GM12878 (cell line): Measurements from ENCODE around the gene PLIN3. TPM values are rescaled to one million over a fixed set of nuclear protein-coding genes. Genes with fewer than 3 reads are reported as not detected.

Experiments
- BACH1 ChIP-seq: fragments of 450-650 bp; IDR thresholded peaks from 2 replicates; pipeline ENCODE4 v1.6.1; 2017; ENCODE audit warnings: mild to moderate bottlenecking, borderline replicate concordance
- BCL11A ChIP-seq: IDR thresholded peaks from 2 replicates; pipeline ENCODE4 v1.6.1; 2011; ENCODE audit warnings: low read depth, low read length
- EED ChIP-seq: sonication (generic); IDR thresholded peaks from 2 replicates; pipeline ENCODE4 v1.6.1; 2016; ENCODE audit warnings: antibody characterized with exemption, low read depth
- FOXK2 ChIP-seq: fragments of 450-650 bp; IDR thresholded peaks from 2 replicates; pipeline ENCODE4 v1.6.1; 2017; ENCODE audit warnings: mild to moderate bottlenecking, moderate library complexity
- HCFC1 ChIP-seq: fragments of 150-350 bp; IDR thresholded peaks from 2 replicates; pipeline ENCODE4 v1.6.1; 2014; ENCODE audit warnings: low read length
- IKZF1 ChIP-seq: fragments of 450-650 bp; conservative IDR thresholded peaks from 2 replicates; pipeline ENCODE4 v1.6.1; 2017; ENCODE audit warnings: antibody characterized with exemption, mild to moderate bottlenecking
- IRF4 ChIP-seq: IDR thresholded peaks from 2 replicates; pipeline ENCODE4 v1.6.1; 2011; ENCODE audit warnings: low read depth, low read length
- MEF2B ChIP-seq: fragments of 450-650 bp; IDR thresholded peaks from 2 replicates; pipeline ENCODE4 v1.6.1; 2018; ENCODE audit warnings: mild to moderate bottlenecking, moderate library complexity; ENCODE audit not compliant: partially characterized antibody, poor library complexity, severe bottlenecking
- NFYA ChIP-seq: IDR thresholded peaks from 2 replicates; pipeline ENCODE4 v1.6.1; 2011; ENCODE audit warnings: low read depth, mild to moderate bottlenecking, low read length, improper control_type of control experiment, borderline replicate concordance
- RFX5 ChIP-seq: IDR thresholded peaks from 2 replicates; pipeline ENCODE4 v1.6.1; 2011; ENCODE audit warnings: low read depth, low read length, improper control_type of control experiment
- RUNX3 ChIP-seq: IDR thresholded peaks from 2 replicates; pipeline ENCODE4 v1.6.1; 2012; ENCODE audit warnings: low read length, inconsistent platforms
- SUPT20H ChIP-seq: IDR thresholded peaks from 2 replicates; pipeline ENCODE4 v1.6.1; 2011; ENCODE audit warnings: low read depth, mild to moderate bottlenecking, low read length, moderate library complexity, borderline replicate concordance; ENCODE audit not compliant: control insufficient read depth
- TAF1 ChIP-seq: IDR thresholded peaks from 2 replicates; pipeline ENCODE4 v1.6.1; 2011; ENCODE audit warnings: mild to moderate bottlenecking, low read depth, low read length, borderline replicate concordance
- YY1 ChIP-seq: IDR thresholded peaks from 2 replicates; pipeline ENCODE4 v1.6.1; 2011; ENCODE audit warnings: low read depth, mild to moderate bottlenecking, low read length
- polyA plus RNA-seq, 11 experiments: library from polyadenylated mRNA; depleted of rRNA in 4 of 11; unstranded in 6 of 11; stranded (reverse) in 5 of 11; fragments of >200 nt; fragmentation: Nextera tagmentation in 4 of 11; fragmentation: Illumina TruSeq in 1 of 11; extraction: Ambion mirVana in 4 of 11; extraction: Trizol in 1 of 11; gene quantifications; 1 replicate in 1 of 11; 2 replicates in 10 of 11; pipeline versions ENCODE4 v1.2.1 to v1.2.3, GENCODE V29; 2011 to 2016; ENCODE audit warnings: inconsistent platforms in 2 of 11, missing spikeins in 2 of 11, low read depth in 1 of 11
- total RNA-seq, 4 experiments: library from RNA; depleted of rRNA in 3 of 4; stranded (reverse); fragments of >200 nt in 3 of 4; fragmentation: Illumina TruSeq in 1 of 4; extraction: Trizol in 1 of 4; gene quantifications; 2 replicates each; pipeline versions ENCODE4 v1.2.1 to v1.2.3, GENCODE V29; 2013 to 2021
- TF ChIP-seq, protein P1 (sequence below): fragments of 450-650 bp; IDR thresholded peaks from 2 replicates; pipeline ENCODE4 v1.6.1; 2017; ENCODE audit warnings: mild to moderate bottlenecking, moderate library complexity
- TF ChIP-seq, protein P2 (sequence below): IDR thresholded peaks from 2 replicates; pipeline ENCODE4 v1.6.1; 2011; ENCODE audit warnings: low read depth, low read length, improper control_type of control experiment, borderline replicate concordance
- TF ChIP-seq, protein P3 (sequence below): fragments of 450-650 bp; IDR thresholded peaks from 2 replicates; pipeline ENCODE4 v1.6.1; 2017; ENCODE audit warnings: low read depth, mild to moderate bottlenecking, moderate library complexity
- TF ChIP-seq, protein P4 (sequence below): fragments of 450-650 bp; IDR thresholded peaks from 2 replicates; pipeline ENCODE4 v1.6.1; 2016; ENCODE audit warnings: mild to moderate bottlenecking
- TF ChIP-seq, protein P5 (sequence below): fragments of 450-650 bp; IDR thresholded peaks from 2 replicates; pipeline ENCODE4 v1.6.1; 2016; ENCODE audit warnings: mild to moderate bottlenecking

Gene PLIN3
- total and polyA plus RNA-seq, 10 of the 15 experiments (the other 5 are each of a cell fraction or from before 2014, with no cell fraction given), result 7.7 to 71.4 (median 66.8) TPM

DNA sequence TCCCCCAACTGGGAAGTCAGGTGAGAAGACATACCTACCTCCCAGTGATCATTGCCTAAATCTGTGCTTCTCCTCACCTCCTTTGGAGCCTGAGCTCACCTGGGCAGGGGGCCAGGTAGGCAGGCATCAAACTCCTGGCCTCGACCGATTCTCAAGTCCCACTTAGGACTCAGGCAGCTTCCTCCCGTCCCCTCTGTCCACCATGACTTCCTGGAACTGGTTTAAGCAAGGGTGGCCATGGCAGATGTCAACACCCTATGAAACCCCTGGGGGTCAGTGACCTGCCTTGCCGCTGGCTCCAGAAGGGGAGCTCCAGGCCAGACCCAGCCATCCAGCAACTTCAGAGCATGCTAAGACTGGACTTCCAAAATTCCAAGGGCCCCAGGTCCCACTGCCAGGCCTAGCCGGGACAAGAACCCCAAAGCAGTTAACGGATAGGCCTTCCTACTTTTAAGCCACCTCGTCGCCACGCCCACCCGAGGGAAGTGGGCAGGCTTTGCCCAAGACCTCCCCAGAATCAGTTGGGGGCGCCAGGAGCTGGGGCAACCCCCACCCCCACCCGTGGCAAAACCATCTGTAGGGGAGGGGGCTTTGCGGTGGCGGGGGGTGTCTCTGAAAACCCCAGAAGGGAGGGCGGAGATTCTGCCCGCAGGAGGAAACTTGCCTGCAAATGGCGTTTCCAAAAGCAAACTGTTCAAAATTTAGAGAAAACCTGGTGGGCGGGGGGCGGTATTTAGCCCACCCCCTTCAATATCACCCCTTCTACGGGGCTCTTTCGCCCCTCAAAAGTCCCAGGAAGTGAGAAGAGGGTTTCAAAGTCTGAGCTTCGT lies 657 bp downstream of the PLIN3 start (continued):
- TF ChIP-seq, protein P1, sequence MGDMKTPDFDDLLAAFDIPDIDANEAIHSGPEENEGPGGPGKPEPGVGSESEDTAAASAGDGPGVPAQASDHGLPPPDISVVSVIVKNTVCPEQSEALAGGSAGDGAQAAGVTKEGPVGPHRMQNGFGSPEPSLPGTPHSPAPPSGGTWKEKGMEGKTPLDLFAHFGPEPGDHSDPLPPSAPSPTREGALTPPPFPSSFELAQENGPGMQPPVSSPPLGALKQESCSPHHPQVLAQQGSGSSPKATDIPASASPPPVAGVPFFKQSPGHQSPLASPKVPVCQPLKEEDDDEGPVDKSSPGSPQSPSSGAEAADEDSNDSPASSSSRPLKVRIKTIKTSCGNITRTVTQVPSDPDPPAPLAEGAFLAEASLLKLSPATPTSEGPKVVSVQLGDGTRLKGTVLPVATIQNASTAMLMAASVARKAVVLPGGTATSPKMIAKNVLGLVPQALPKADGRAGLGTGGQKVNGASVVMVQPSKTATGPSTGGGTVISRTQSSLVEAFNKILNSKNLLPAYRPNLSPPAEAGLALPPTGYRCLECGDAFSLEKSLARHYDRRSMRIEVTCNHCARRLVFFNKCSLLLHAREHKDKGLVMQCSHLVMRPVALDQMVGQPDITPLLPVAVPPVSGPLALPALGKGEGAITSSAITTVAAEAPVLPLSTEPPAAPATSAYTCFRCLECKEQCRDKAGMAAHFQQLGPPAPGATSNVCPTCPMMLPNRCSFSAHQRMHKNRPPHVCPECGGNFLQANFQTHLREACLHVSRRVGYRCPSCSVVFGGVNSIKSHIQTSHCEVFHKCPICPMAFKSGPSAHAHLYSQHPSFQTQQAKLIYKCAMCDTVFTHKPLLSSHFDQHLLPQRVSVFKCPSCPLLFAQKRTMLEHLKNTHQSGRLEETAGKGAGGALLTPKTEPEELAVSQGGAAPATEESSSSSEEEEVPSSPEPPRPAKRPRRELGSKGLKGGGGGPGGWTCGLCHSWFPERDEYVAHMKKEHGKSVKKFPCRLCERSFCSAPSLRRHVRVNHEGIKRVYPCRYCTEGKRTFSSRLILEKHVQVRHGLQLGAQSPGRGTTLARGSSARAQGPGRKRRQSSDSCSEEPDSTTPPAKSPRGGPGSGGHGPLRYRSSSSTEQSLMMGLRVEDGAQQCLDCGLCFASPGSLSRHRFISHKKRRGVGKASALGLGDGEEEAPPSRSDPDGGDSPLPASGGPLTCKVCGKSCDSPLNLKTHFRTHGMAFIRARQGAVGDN, result 0 out of 2 replicates have a peak, but pooled peaks have one; percentile 32
- TF ChIP-seq, protein P2, sequence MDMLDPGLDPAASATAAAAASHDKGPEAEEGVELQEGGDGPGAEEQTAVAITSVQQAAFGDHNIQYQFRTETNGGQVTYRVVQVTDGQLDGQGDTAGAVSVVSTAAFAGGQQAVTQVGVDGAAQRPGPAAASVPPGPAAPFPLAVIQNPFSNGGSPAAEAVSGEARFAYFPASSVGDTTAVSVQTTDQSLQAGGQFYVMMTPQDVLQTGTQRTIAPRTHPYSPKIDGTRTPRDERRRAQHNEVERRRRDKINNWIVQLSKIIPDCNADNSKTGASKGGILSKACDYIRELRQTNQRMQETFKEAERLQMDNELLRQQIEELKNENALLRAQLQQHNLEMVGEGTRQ, result no peak
- TF ChIP-seq IKZF1, result peak; percentile 33; the same call in 1 of the 2 replicates
- no peak for TF ChIP-seq BACH1
- TF ChIP-seq, protein P3, sequence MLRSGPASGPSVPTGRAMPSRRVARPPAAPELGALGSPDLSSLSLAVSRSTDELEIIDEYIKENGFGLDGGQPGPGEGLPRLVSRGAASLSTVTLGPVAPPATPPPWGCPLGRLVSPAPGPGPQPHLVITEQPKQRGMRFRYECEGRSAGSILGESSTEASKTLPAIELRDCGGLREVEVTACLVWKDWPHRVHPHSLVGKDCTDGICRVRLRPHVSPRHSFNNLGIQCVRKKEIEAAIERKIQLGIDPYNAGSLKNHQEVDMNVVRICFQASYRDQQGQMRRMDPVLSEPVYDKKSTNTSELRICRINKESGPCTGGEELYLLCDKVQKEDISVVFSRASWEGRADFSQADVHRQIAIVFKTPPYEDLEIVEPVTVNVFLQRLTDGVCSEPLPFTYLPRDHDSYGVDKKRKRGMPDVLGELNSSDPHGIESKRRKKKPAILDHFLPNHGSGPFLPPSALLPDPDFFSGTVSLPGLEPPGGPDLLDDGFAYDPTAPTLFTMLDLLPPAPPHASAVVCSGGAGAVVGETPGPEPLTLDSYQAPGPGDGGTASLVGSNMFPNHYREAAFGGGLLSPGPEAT, result no peak
- TF ChIP-seq NFYA, result no peak
- no peak for TF ChIP-seq BCL11A
- TF ChIP-seq YY1, result 0 out of 2 replicates have a peak, but pooled peaks have one; percentile 26
- TF ChIP-seq, protein P4, sequence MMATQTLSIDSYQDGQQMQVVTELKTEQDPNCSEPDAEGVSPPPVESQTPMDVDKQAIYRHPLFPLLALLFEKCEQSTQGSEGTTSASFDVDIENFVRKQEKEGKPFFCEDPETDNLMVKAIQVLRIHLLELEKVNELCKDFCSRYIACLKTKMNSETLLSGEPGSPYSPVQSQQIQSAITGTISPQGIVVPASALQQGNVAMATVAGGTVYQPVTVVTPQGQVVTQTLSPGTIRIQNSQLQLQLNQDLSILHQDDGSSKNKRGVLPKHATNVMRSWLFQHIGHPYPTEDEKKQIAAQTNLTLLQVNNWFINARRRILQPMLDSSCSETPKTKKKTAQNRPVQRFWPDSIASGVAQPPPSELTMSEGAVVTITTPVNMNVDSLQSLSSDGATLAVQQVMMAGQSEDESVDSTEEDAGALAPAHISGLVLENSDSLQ, result peak; percentile 15; the same call in 1 of the 2 replicates
- TF ChIP-seq RUNX3, result peak; percentile 42; the same call in 1 of the 2 replicates
- TF ChIP-seq, protein P5, sequence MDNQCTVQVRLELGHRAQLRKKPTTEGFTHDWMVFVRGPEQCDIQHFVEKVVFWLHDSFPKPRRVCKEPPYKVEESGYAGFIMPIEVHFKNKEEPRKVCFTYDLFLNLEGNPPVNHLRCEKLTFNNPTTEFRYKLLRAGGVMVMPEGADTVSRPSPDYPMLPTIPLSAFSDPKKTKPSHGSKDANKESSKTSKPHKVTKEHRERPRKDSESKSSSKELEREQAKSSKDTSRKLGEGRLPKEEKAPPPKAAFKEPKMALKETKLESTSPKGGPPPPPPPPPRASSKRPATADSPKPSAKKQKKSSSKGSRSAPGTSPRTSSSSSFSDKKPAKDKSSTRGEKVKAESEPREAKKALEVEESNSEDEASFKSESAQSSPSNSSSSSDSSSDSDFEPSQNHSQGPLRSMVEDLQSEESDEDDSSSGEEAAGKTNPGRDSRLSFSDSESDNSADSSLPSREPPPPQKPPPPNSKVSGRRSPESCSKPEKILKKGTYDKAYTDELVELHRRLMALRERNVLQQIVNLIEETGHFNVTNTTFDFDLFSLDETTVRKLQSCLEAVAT, result 0 out of 2 replicates have a peak, but pooled peaks have one; percentile 24
- TF ChIP-seq TAF1, result no peak
- TF ChIP-seq MEF2B, result peak; percentile 63
- TF ChIP-seq HCFC1, result 0 out of 2 replicates have a peak, but pooled peaks have one; percentile 18
- 0 out of 2 replicates have a peak, but pooled peaks have one; percentile 9 for TF ChIP-seq FOXK2
- TF ChIP-seq RFX5, result no peak
- TF ChIP-seq EED, result no peak
- no peak for TF ChIP-seq IRF4
- no peak for TF ChIP-seq SUPT20H
